Osteoblast (primary cell): Measurements from ENCODE around the gene MAVS. TPM values are rescaled to one million over a fixed set of nuclear protein-coding genes. Genes with fewer than 3 reads are reported as not detected.
A peak's percentile ranks its signal among the peaks of the same experiment; 100 is the strongest.

ENCODE experiments used
- DNase-seq: peaks from one replicate; pipeline ENCODE4 v3.0.0; 2011; ENCODE audit warnings: low spot score, mixed read lengths; ENCODE audit not compliant: insufficient read length; ENCODE audit errors: missing footprints
- H2AFZ ChIP-seq: 2 replicates; pipeline ENCODE4 v1.6.0; 2011; ENCODE audit warnings: mild to moderate bottlenecking, low read length
- H3K27ac ChIP-seq: 2 replicates; pipeline ENCODE4 v1.5.1; 2011; ENCODE audit warnings: mild to moderate bottlenecking, low read depth, low read length, moderate library complexity
- H3K27me3 ChIP-seq: 2 replicates; pipeline ENCODE4 v1.6.0; 2012; ENCODE audit warnings: mild to moderate bottlenecking, control low read depth, inconsistent platforms, low read length, moderate library complexity; ENCODE audit not compliant: insufficient read depth
- H3K36me3 ChIP-seq: 2 replicates; pipeline ENCODE4 v1.5.1; 2011; ENCODE audit warnings: mild to moderate bottlenecking, low read length, control low read depth, moderate library complexity; ENCODE audit not compliant: insufficient read depth
- H3K4me1 ChIP-seq: 2 replicates; pipeline ENCODE4 v1.5.1; 2011; ENCODE audit warnings: mild to moderate bottlenecking, low read length, control low read depth, moderate library complexity; ENCODE audit not compliant: insufficient read depth
- H3K4me2 ChIP-seq: 2 replicates; pipeline ENCODE4 v1.6.0; 2011; ENCODE audit warnings: mild to moderate bottlenecking, low read length; ENCODE audit not compliant: insufficient read depth
- H3K4me3 ChIP-seq: fragments of 200-600 bp; sonication (generic); 3 replicates; pipeline ENCODE4 v1.5.1; 2012; ENCODE audit warnings: mild to moderate bottlenecking, low read length, inconsistent platforms; ENCODE audit not compliant: insufficient read depth
- H3K79me2 ChIP-seq: 2 replicates; pipeline ENCODE4 v1.6.0; 2012; ENCODE audit warnings: mild to moderate bottlenecking, low read length, control low read depth, inconsistent platforms; ENCODE audit not compliant: insufficient read depth
- H3K9me3 ChIP-seq: 2 replicates; pipeline ENCODE4 v1.5.1; 2011; ENCODE audit warnings: low read depth, low read length, control low read depth
- H4K20me1 ChIP-seq: 2 replicates; pipeline ENCODE4 v1.6.0; 2012; ENCODE audit warnings: mild to moderate bottlenecking, low read length, control low read depth; ENCODE audit not compliant: insufficient read depth
- CTCF ChIP-seq: IDR thresholded peaks from 2 replicates; pipeline ENCODE4 v1.5.1; 2011; ENCODE audit warnings: mild to moderate bottlenecking, low read depth, low read length, moderate library complexity; ENCODE audit errors: extremely low read depth
- total RNA-seq: library from RNA; depleted of rRNA; stranded (reverse); fragments of >200 nt; gene quantifications from 2 replicates; pipeline ENCODE4 v1.2.3, GENCODE V29; 2012

The MAVS gene
- total RNA-seq, 1 donor: 32.2 TPM

GRCh38 chr20:3804254-3804751, 42.3 kb upstream of the MAVS start:
- Histone ChIP-seq H4K20me1 (peaks cover 2% of the 10 kb centered on the region), H3K27ac (no peak overlapping the region), H3K27me3 (no peaks in the 10 kb centered on the region), H3K4me1 (peaks cover 31% of the 10 kb centered on the region), H3K4me2 (no peak overlapping the region), H3K9me3 (no peaks in the 10 kb centered on the region), H3K79me2 (peaks cover 23% of the 10 kb centered on the region), H2AFZ (no peak overlapping the region), H3K36me3 (peaks cover 58% of the 10 kb centered on the region), H3K4me3 (no peak overlapping the region)
- DNase-seq: no peak
- no peak for TF ChIP-seq CTCF

GRCh38 chr20:3804781-3805180, 41.9 kb upstream of the MAVS start:
- Histone ChIP-seq H3K27ac (no peak overlapping the region), H3K36me3 (peaks cover 54% of the 10 kb centered on the region)

GRCh38 chr20:3808544-3808943, 38.1 kb upstream of the MAVS start:
- Histone ChIP-seq H3K4me2 (peak overlapping the region; percentile 58), H3K4me1 (peaks cover 52% of the 10 kb centered on the region), H3K79me2 (peaks cover 6% of the 10 kb centered on the region), H3K36me3 (peaks cover 20% of the 10 kb centered on the region), H3K27ac (peak overlapping the region; percentile 94), H3K9me3 (no peaks in the 10 kb centered on the region), H3K27me3 (no peaks in the 10 kb centered on the region), H3K4me3 (no peak overlapping the region), H4K20me1 (peaks cover 2% of the 10 kb centered on the region), H2AFZ (no peak overlapping the region)
- no peak for DNase-seq
- TF ChIP-seq CTCF: no peak

More at GRCh38 chr20:3804781-3805180, 41.9 kb upstream of the MAVS start:
- no peak overlapping the region for H3K4me2 ChIP-seq
- H3K79me2 ChIP-seq: peaks cover 18% of the 10 kb centered on the region
- no peak for TF ChIP-seq CTCF
- no peaks in the 10 kb centered on the region for H3K27me3 ChIP-seq
- no peak overlapping the region for H2AFZ ChIP-seq
- peaks cover 31% of the 10 kb centered on the region for H3K4me1 ChIP-seq
- peaks cover 2% of the 10 kb centered on the region for H4K20me1 ChIP-seq
- DNase-seq: no peak
- H3K4me3 ChIP-seq: no peak overlapping the region
- no peaks in the 10 kb centered on the region for H3K9me3 ChIP-seq

GRCh38 chr20:3811467-3812258, 35.0 kb upstream of the MAVS start:
- peak; percentile 98 for DNase-seq
- H3K27me3 ChIP-seq: no peaks in the 10 kb centered on the region
- H3K36me3 ChIP-seq: no peaks in the 10 kb centered on the region
- peaks cover 6% of the 10 kb centered on the region for H3K79me2 ChIP-seq
- H2AFZ ChIP-seq: peak overlapping the region; percentile 54
- H3K4me2 ChIP-seq: peak overlapping the region; percentile 71
- no peaks in the 10 kb centered on the region for H3K9me3 ChIP-seq
- peak overlapping the region; percentile 93 for H3K27ac ChIP-seq
- H3K4me3 ChIP-seq: peak overlapping the region; percentile 58
- no peak for TF ChIP-seq CTCF
- H4K20me1 ChIP-seq: no peaks in the 10 kb centered on the region
- H3K4me1 ChIP-seq: peaks cover 40% of the 10 kb centered on the region
